HG03139 (cell line): Measurements from ENCODE around the gene MSI1.

ENCODE experiments used
- ATAC-seq: cut with Tn5 transposase; IDR thresholded peaks from one replicate; pipeline ENCODE4 v1.9.1; 2021; ENCODE audit not compliant: unreplicated experiment

The MSI1 gene

DNA sequence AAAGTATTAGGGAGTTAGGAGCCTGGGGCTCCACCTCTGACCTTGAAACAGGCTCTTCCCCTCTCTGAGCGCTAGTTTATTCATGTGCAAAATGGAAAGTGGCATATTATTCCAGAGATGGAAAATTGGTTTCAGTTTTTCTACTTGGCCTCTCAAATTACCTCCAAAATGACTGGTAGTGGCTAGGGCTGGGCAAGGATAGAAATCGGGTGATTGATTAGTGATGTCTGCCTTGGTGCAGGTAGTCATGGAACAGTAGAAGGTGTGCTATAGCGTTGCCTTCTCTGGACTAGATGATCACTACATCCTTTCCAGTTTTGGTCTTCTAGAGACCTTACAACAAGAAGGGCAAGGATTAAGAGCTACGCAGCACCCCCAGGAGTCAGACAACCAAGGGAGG is 8.6 kb upstream of the MSI1 start:
- no peak for ATAC-seq

GRCh38 chr12:120376934-120377572 is 8.1 kb upstream of the MSI1 start:
- ATAC-seq: no peak

- no peak for ATAC-seq
Measured at GRCh38 chr12:120376416-120376815, 7.5 kb upstream of the MSI1 start.

DNA sequence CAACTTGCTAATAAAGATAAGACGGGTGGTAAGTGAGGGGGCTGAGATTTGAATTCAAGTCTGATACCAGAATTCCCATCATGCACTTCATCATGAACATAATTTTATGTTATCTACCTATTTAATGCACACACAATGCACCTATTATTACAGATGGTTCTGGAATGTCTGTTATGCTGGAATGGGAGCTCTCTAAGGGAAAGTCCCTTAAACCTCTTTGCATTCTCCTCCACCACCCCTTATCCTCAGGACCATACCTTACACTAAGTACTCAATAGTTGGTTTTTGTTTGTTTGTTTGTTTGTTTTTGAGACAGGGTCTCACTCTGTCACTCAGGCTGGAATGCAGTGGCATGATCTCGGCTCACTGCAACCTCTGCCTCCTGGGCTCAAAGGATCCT is 7.0 kb upstream of the MSI1 start:
- no peak for ATAC-seq

DNA sequence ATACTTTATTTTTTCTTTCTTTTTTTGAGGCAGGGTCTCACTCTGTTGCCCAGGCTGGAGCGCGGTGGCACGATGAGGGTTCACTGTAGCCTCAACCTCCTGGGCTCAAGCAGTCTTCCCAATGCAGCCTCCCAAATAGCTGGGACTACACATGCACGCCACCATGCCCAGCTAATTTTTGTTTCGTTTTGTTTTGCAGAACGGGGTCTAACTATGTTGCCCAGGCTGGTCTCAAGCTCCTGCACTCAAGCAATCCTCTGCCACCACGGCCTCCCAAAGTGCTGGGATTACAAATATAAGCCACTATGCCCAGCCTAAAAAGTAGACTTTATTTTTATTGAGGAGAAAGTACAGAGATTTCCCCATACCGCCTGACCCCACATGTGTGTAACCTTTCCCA is 4.7 kb upstream of the MSI1 start:
- ATAC-seq: no peak

- ATAC-seq: no peak
Measured at GRCh38 chr12:120370343-120371243, 1.6 kb upstream of the MSI1 start.

DNA sequence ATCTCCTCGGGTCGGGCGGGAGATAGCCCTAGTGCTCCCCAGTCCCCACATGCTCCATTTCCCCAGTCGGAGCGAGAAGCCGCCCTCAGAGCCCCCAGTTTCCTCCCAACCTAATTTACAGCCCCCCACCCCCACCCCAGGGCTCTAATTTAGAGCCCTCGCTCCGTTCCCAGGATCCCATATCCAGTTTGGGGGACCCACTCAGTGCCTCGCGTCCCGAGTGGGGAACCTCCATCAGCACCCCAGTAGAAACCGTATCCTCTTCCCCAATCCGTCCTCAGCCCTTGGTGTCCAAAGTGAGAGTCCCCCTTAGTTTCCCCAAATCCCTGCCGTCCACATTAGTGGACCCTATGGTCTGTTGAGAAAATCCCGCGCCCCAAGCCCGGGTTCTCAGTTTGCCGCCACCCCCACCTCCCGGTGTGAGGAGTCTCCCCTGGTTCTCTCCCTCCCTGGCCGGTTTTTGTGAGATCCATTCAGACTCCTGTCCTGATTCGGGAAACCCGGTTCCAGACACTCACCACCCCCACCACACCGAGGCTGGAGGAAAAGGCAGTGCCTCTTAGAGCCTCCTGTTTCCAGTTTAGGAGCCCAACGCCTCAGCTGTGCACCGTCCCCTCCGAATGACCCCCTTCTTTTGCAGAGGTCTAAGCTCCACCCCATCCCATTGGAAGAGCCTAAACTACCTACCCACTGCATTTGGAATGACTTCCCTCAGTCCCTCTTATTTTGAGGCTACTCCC is 809 bp upstream of the MSI1 start:
- ATAC-seq: no peak

DNA sequence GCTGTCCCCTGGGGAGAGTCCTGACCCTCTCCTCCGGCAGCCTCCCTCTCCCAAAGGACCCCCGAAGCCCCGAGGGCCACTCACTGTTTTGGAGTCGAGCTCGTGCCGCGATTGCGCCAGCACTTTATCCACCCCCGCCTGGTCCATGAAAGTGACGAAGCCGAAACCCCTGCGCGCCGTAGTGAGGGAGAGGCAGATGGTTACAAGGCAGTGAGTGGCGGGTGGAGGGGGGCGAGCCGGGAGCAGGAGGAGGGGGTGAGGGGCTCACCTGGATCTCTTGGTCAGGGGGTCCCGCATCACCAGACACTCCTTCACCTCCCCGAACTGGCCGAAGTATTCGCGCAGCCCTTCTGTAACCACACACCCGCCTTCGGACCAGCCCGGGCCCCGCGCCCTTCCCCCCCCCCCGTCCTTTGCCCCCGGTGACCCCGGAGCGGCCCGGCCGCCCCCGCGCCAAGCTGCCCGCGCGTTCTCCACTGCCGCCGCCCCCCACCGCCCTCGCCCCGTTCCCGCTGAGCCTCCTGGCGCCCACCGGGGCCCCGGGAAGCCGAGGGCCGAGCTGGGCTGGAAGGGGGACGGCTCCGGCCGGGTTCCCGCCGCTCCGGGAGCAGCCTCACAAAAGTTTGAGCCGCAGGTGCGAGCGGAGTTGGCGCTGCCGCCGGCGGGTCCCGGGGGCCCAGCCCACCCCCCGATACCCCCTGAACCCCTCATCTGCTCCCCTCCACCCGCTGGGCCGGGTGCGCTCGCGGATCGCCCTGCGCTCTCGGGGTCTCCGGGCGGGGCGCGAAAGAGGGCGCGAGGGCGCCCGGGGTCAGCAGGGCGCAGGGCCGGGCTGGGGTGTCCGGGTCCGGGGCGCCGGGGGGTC is 808 bp downstream of the MSI1 start:
- ATAC-seq: no peak

- ATAC-seq: no peak
Measured at GRCh38 chr12:120367233-120367923, 1.6 kb downstream of the MSI1 start.

DNA sequence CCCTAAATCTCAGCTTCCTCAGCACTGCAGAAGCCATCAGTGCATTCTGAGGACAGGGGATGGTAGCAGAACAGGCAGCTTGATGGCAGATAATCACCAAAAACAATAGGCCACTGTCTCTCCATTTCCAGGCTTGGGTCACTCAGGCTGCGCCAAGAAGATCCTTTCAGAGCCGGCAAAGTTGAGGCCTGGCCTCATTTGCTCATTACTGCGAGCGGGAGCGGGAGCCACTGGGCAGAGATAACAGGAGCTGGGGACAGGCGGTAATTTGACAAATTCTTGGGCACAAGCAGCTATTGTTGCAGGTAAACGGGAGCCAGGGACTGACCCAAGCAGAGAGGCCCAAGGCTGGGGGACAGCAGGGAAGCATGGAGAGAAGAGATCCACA is 2.1 kb downstream of the MSI1 start:
- no peak for ATAC-seq

GRCh38 chr12:120366341-120366705 is 2.6 kb downstream of the MSI1 start:
- no peak for ATAC-seq

- ATAC-seq: no peak
Measured at GRCh38 chr12:120365675-120366340, 3.2 kb downstream of the MSI1 start.

- no peak for ATAC-seq
Measured at GRCh38 chr12:120364487-120364886, 4.5 kb downstream of the MSI1 start.

- no peak for ATAC-seq
Measured at GRCh38 chr12:120363274-120363855, 5.6 kb downstream of the MSI1 start.

DNA sequence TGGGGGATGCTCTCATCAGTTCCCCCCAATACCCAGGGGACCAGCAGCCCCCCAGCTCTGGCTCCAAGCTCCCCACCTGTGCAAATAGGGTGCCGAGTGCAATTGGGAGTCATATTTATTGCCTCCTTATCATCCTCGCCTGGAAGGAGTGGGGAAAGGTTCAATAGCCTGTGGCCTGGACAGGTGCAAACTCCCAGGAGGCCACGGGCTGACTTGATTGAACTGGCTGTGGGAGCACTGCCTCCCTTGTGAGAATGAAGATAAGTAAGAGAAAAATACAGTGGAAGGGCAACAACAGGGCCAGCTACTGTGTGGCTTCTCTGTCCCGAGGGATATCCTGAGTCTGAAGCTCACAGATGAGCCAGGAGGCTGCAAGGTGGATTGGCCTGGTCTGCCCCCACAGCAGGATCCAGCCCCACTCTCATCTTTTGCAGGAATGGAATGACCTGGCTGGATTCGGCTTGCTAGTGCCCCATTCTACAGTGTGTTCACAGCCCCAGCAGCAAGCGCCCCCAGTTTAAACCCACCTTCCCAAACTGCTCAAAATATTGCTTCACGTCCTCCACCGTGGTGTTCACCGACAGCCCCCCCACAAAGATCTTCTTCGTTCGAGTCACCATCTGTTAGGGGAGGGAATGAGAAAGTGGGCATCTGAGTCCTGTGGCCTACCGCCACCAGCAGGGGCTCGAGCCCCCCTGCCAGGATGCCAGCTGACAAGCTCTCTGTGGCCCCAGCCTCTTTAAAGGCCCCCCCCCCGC is 6.3 kb downstream of the MSI1 start:
- ATAC-seq: no peak

GRCh38 chr12:120361506-120362208 is 7.3 kb downstream of the MSI1 start:
- no peak for ATAC-seq

- no peak for ATAC-seq
Measured at GRCh38 chr12:120359128-120359527, 9.8 kb downstream of the MSI1 start.
